Calu3 (cell line): ENCODE measurements around the gene ZSCAN16. TPM values are rescaled to one million over a fixed set of nuclear protein-coding genes. Genes with fewer than 3 reads are reported as not detected.

Experiments
- BruUV-seq: library from RNA; stranded (reverse); fragments of 400-500 nt; replicated peaks from 2 replicates; lab custom pipeline; 2021; lab: Mats Ljungman, UMichigan
- CTCF ChIA-PET: fragments of 300-600 bp; sonication (Branson Sonifier 250); formaldehyde crosslinking; loops from one replicate; lab custom pipeline; 2022; ENCODE audit warnings: antibody characterized with exemption; lab: Charles Lee
- DNase-seq: peaks from one replicate; pipeline ENCODE4 v3.0.0; 2022
- H3K27ac Mint-ChIP-seq: one replicate; pipeline ENCODE4 v1.8.0; 2022; ENCODE audit warnings: mixed read lengths; ENCODE audit not compliant: unreplicated experiment
- H3K27me3 Mint-ChIP-seq: one replicate; pipeline ENCODE4 v1.8.0; 2022; ENCODE audit warnings: mixed read lengths; ENCODE audit not compliant: unreplicated experiment
- H3K36me3 Mint-ChIP-seq: one replicate; pipeline ENCODE4 v1.8.0; 2022; ENCODE audit warnings: mild to moderate bottlenecking, moderate library complexity, mixed read lengths; ENCODE audit not compliant: insufficient read depth, unreplicated experiment
- H3K4me1 Mint-ChIP-seq: one replicate; pipeline ENCODE4 v1.8.0; 2022; ENCODE audit warnings: mild to moderate bottlenecking, low read depth, mixed read lengths; ENCODE audit not compliant: unreplicated experiment
- H3K4me3 Mint-ChIP-seq: one replicate; pipeline ENCODE4 v1.8.0; 2022; ENCODE audit warnings: mild to moderate bottlenecking, low read depth, moderate library complexity, mixed read lengths; ENCODE audit not compliant: unreplicated experiment
- H3K9me3 Mint-ChIP-seq: one replicate; pipeline ENCODE4 v1.8.0; 2022; ENCODE audit warnings: low read depth, mixed read lengths; ENCODE audit not compliant: unreplicated experiment
- intact Hi-C: fragments of 100-400 bp; cut with micrococcal nuclease; formaldehyde crosslinking; loops from one replicate; pipeline ENCODE4 v1.10.0; 2022; ENCODE audit not compliant: unreplicated experiment
- total RNA-seq: library from RNA; stranded (reverse); gene quantifications from 2 replicates; pipeline ENCODE4 v1.2.3, GENCODE V29; 2022
- TF ChIP-seq, protein P1 (sequence below): fragments of 200-600 bp; IDR thresholded peaks from one replicate; pipeline ENCODE4 v1.8.0; 2022; ENCODE audit warnings: antibody characterized with exemption; ENCODE audit not compliant: unreplicated experiment

The ZSCAN16 gene
- total RNA-seq, 1 experiment from 2014 or later = 15.9 TPM

DNA sequence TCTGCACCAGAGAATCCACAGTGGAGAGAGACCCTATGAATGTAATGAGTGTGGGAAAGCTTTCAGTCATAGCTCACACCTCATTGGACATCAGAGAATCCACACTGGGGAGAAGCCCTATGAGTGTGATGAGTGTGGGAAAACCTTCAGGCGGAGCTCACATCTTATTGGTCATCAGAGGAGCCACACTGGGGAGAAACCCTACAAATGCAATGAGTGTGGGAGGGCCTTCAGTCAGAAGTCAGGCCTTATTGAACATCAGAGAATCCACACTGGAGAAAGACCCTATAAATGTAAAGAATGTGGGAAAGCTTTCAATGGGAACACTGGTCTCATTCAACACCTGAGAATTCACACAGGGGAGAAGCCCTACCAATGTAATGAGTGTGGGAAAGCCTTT, 29.1 kb downstream of the ZSCAN16 start:
- H3K27me3 Mint-ChIP-seq = no peaks in the 10 kb centered on the region
- H3K4me1 Mint-ChIP-seq = no peaks in the 10 kb centered on the region
- no peak overlapping the region for H3K27ac Mint-ChIP-seq
- H3K36me3 Mint-ChIP-seq = peaks cover 26% of the 10 kb centered on the region
- TF ChIP-seq, protein P1, sequence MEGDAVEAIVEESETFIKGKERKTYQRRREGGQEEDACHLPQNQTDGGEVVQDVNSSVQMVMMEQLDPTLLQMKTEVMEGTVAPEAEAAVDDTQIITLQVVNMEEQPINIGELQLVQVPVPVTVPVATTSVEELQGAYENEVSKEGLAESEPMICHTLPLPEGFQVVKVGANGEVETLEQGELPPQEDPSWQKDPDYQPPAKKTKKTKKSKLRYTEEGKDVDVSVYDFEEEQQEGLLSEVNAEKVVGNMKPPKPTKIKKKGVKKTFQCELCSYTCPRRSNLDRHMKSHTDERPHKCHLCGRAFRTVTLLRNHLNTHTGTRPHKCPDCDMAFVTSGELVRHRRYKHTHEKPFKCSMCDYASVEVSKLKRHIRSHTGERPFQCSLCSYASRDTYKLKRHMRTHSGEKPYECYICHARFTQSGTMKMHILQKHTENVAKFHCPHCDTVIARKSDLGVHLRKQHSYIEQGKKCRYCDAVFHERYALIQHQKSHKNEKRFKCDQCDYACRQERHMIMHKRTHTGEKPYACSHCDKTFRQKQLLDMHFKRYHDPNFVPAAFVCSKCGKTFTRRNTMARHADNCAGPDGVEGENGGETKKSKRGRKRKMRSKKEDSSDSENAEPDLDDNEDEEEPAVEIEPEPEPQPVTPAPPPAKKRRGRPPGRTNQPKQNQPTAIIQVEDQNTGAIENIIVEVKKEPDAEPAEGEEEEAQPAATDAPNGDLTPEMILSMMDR = no peak
- BruUV-seq = no TSS peak
- intact Hi-C loops = no loop called here
- peaks cover 13% of the 10 kb centered on the region for H3K9me3 Mint-ChIP-seq
- CTCF ChIA-PET = no interaction called here
- DNase-seq = no peak
- H3K4me3 Mint-ChIP-seq = no peak overlapping the region

DNA sequence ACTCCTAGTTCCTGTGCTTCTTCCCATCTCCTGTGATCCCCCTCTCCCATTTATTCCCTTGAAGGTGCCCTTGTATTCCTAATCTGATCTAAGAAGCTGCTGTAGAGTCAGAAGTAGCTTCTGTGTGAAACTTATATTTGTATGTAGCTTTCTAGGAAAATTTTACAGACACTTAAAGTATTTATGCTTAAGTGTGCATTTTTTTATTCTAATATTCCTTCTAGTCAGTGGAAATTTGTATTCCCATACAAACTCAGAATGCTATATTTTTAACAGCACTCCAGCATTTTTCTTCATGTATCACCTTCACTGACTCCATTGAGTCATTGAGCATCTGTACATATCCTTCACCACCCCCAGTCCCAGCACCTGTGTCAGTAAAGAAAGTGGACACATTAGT, 29.9 kb downstream of the ZSCAN16 start:
- CTCF ChIA-PET = no interaction called here
- H3K27ac Mint-ChIP-seq = no peak overlapping the region
- TF ChIP-seq, protein P1 = no peak
- H3K36me3 Mint-ChIP-seq = peaks cover 26% of the 10 kb centered on the region
- intact Hi-C loops = no loop called here
- peaks cover 16% of the 10 kb centered on the region for H3K9me3 Mint-ChIP-seq
- no peak overlapping the region for H3K4me3 Mint-ChIP-seq
- no peaks in the 10 kb centered on the region for H3K4me1 Mint-ChIP-seq
- no TSS peak for BruUV-seq
- no peaks in the 10 kb centered on the region for H3K27me3 Mint-ChIP-seq
- no peak for DNase-seq

DNA sequence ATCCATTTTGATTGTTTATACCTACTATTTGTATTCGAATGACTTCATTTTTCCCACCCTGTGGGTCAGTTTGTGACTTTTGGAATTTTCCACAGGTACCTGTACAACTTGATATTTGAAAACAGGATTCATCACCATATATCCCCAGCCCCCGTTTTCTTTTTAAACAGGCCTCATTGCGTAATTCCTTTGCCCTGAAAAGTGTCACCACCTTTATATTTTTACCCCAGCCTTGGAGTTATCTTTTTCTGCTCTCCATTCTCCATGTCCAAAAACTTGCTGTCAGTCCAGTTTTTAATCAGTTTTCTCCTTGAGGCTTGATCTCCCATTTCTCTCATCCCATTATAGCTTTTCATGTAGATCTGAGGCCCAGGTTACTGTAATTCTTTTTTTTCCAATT, 33.9 kb downstream of the ZSCAN16 start:
- no peak for DNase-seq
- Mint-ChIP-seq H3K36me3 (peaks cover 12% of the 10 kb centered on the region), H3K9me3 (peaks cover 8% of the 10 kb centered on the region), H3K4me3 (no peak overlapping the region), H3K27me3 (no peaks in the 10 kb centered on the region), H3K4me1 (no peaks in the 10 kb centered on the region), H3K27ac (no peak overlapping the region)
- TF ChIP-seq, protein P1 = no peak
- BruUV-seq = no TSS peak
- intact Hi-C loops = no loop called here
- CTCF ChIA-PET = no interaction called here

DNA sequence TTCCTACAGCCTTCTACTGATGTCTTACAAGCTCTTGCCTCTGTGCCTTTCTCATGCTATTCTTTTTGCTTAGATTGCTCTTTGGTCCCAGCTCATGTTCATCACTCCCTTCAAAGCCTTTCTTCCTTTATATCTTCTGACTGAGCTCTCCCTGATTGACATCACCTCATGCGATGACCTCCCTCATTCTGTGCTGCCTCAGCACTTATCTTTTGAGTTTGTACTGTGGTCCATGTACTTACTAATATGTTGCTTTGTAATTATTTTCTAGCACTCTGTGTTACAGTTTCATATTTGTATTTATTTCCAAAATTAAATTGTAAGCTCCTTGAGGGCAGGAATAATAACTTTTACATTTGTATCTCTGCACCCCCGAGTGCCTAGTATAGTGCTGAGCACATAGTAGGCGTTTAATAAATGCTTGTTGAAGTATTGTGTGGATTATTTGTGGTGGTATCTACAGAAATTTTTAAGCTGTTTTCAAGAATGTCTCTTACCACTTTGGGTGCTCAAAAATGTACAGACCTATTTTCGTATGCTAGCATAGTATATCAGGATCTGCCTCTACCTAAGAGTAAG, 34.7 kb downstream of the ZSCAN16 start:
- TF ChIP-seq, protein P1 = no peak
- no TSS peak for BruUV-seq
- Mint-ChIP-seq H3K27ac (no peak overlapping the region), H3K36me3 (peaks cover 12% of the 10 kb centered on the region), H3K4me1 (no peaks in the 10 kb centered on the region), H3K9me3 (peaks cover 8% of the 10 kb centered on the region), H3K27me3 (no peaks in the 10 kb centered on the region), H3K4me3 (no peak overlapping the region)
- intact Hi-C loops = no loop called here
- CTCF ChIA-PET = no interaction called here
- no peak for DNase-seq
